ENCODE measurements around the gene DLGAP1. TPM values are rescaled to one million over a fixed set of nuclear protein-coding genes. Genes with fewer than 3 reads are reported as not detected.

DLGAP1 gene
- total RNA-seq, 1 experiment from 2014 or later = 23.0 TPM

GRCh38 chr18:3447895-3448837 is 1006.9 kb downstream of the DLGAP1 start (continued):
- TF ChIP-seq MXD4 (CRISPR knock-in tag; IDR thresholded peaks at IDR 0.05; ENCODE audit: borderline replicate concordance) (no peak), FOXK1 (CRISPR knock-in tag; IDR thresholded peaks at IDR 0.05) (peak; percentile 77; the same call in 1 of the 2 replicates), MLX (CRISPR knock-in tag; IDR thresholded peaks at IDR 0.05) (no peak), ATF3 (CRISPR knock-in tag; conservative IDR thresholded peaks at IDR 0.05) (no peak), ZNF425 (CRISPR knock-in tag; conservative IDR thresholded peaks at IDR 0.05) (no peak), ATF1 (CRISPR knock-in tag; IDR thresholded peaks at IDR 0.05) (no peak), MAX (CRISPR knock-in tag; IDR thresholded peaks at IDR 0.05) (peak; percentile 40; the same call in 1 of the 2 replicates), TEAD1 (CRISPR knock-in tag; IDR thresholded peaks at IDR 0.05) (no peak; the same call in 1 of the 2 replicates), CTCF (IDR thresholded peaks at IDR 0.05) (no peak), ZNF138 (CRISPR knock-in tag; conservative IDR thresholded peaks at IDR 0.05) (no peak), CREB1 (CRISPR knock-in tag; IDR thresholded peaks at IDR 0.05) (0 out of 2 replicates have a peak, but pooled peaks have one; percentile 35), ARID4B (CRISPR knock-in tag; IDR thresholded peaks at IDR 0.05; ENCODE audit: borderline replicate concordance) (peak; percentile 54; the same call in 1 of the 2 replicates), PRRX2 (CRISPR knock-in tag; IDR thresholded peaks at IDR 0.05) (no peak), E2F1 (CRISPR knock-in tag; IDR thresholded peaks at IDR 0.05) (peak; percentile 73), NFATC4 (CRISPR knock-in tag; IDR thresholded peaks at IDR 0.05) (no peak), HMGXB4 (CRISPR knock-in tag; IDR thresholded peaks at IDR 0.05) (peak; percentile 46; the same call in 1 of the 2 replicates), SP1 (CRISPR knock-in tag; conservative IDR thresholded peaks at IDR 0.05) (peak; percentile 75), ZSCAN18 (CRISPR knock-in tag; IDR thresholded peaks at IDR 0.05) (no peak), ATF6 (CRISPR knock-in tag; IDR thresholded peaks at IDR 0.05) (no peak), CBFB (CRISPR knock-in tag; IDR thresholded peaks at IDR 0.05; ENCODE audit: low read depth) (no peak), ZNF263 (CRISPR knock-in tag; IDR thresholded peaks at IDR 0.05; ENCODE audit: low read depth) (peak; percentile 70; the same call in 1 of the 2 replicates)

Data from WTC11 (cell line).